GM21528 (cell line): ENCODE measurements around the gene SIX1.

Source experiments
- ATAC-seq: cut with Tn5 transposase; IDR thresholded peaks from one replicate; pipeline ENCODE4 v1.9.1; 2021; ENCODE audit warnings: mild to moderate bottlenecking, moderate library complexity; ENCODE audit not compliant: unreplicated experiment, low FRiP score

The SIX1 gene

GRCh38 chr14:60643463-60644314 lies 5.6 kb downstream of the SIX1 start:
- ATAC-seq, result no peak

- ATAC-seq, result no peak
Observed at GRCh38 chr14:60643141-60643462, 6.2 kb downstream of the SIX1 start.

- no peak for ATAC-seq
Observed at GRCh38 chr14:60642270-60643140, 6.8 kb downstream of the SIX1 start.

DNA sequence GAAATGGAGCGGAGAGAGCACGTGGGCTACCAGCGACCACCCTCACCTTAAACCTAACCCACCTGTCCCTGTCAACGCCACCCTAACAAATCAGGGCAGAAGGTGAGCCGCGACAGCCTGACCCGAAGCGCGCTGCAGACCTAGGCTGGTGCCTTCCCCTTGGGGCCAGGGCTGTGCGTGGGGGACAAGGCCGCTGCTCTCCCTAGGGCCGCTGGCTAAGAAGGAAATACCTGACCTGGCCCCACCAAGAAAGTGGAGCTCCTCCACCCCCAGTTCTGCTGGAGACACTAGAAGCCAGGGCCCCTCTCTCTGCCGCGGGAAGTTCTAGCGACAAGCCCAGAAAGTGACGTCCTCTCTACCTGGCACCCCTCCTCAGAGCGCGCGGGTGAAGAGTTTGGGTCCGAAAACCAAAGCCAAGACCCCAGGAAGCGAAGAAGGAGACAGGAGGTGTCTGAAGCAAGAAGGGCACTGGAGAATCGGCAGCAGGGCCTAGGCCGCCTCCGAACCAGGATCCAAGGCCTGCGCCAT lies 7.5 kb downstream of the SIX1 start:
- ATAC-seq, result no peak

DNA sequence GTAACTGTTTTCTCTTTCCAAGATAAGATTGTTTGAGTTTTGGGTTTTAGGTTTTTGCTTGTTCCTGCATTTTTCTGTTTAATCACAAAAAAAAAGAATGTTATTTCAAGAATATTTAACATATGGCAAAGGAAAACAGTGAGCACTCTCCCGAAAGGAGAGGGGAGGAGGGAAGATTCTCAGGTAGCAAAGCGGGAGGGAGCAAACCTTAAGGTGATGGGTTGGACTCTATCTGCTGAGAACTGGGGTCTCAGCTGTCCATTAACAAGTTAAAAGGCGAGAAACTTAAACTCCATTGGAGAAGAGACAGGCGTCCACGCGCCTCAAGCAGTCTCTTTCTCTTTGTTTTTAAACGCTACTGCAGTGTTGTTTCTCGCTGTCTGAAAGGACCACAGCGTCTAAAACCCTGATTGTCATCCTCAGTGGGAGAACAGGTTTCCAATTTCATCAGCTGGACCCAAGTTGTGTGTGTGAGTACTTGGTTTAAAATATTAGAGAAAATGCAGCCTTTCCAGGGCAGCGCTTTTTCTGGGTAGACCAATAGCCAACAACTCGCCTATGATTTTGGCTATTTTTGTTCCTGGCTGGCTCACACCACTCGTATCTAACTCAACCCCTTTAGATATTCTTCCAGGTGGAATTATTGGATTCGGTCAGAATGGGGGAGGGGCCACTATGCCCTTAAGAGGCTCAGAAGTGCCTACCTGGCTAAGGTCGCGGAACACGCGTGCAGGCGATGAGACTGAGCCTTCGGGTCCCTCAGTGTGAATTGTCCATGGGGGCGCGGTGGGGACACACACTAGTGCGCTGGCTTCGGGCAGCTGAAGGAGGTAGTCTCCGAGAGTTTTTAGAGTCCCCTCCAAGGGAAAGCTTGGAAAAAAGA lies 8.2 kb downstream of the SIX1 start:
- no peak for ATAC-seq

GRCh38 chr14:60639674-60640073 lies 9.6 kb downstream of the SIX1 start:
- ATAC-seq, result no peak

DNA sequence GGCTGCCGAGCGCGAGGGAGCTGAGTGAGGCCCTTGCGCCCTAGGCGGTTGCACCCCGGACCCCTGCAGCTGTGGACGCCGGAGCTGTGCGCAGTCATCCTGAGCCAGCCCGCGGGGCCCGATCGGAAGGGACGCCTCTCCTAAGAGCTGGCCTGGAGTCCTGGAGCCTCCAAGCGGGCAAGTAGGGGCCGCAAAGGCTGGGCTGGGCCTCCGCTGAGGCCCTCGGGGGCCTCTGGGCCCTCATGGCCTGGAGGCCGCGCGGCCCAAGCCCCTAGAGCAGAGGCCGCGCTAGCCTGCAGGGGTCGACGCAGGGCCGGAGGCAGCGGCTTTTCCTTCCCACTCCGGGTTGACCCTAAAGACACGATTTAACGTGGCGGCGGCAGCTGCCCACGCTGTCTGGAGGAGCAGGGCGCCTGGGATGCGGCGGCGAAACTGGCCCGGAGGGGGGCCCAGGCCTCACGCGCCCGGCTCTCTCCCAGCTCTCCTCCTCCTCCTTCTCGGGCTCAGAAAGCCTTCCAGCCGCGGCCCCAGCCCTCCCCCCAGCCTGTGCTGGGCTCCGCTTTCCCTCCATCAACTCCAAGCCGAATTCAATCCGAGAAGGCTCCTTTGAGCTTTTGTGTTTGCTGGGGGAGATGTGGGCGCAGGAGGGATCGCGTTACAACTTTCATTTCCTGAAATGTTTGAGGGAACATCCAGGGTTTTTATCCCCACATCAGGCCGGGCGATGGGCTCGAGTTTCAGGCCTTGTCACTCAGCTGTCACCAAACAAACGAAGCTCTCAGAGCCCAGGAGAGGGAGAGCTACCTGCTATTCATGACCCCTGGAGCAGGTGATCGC lies 11.6 kb downstream of the SIX1 start:
- ATAC-seq, result no peak

DNA sequence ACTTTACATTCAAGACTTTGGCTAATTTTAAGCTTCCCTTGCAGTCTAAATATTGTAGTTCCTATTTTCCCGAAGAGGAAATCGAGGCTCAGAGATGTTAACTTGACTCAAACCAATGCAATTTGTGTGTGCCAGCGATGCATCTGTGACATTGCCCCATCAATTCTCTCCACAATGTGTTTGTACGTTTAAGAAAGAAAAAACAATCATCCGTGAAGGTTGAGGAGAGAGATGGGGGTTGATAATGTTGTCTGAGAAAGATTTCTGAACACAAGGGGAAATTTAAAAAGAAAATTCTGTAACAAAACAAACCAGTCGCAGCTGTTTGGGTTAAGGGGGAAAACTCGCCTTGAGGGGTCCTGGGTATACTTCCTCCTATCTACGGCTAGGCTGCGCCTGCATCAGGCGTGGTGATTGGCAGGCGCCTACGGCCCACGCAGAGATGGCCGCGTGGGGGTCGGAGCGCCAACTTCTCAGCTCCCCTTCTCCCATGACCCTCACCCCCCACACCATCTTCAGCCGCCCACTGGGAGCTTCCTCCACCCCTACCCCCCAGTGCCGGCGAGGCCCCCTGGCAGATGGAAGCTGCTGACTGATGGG lies 12.3 kb downstream of the SIX1 start:
- ATAC-seq, result no peak

DNA sequence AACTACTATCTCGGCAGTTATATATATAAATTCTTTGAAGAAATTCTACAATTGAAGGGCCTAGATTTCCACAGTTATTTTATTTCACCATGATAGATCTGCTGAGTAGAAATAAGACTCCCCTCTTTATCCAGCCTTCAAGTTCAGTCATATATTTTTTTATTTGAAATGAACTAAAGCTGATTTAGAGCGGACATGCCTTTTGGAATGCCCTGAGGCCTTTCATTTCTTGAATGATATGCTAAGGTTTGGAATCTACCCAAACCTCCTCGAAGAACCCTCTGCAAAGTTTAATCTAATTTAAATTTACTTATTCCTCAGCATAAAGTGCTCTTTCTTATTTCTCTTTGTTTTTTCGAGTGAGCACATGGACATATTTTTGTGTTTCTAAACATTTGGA lies 15.1 kb downstream of the SIX1 start:
- ATAC-seq, result no peak

DNA sequence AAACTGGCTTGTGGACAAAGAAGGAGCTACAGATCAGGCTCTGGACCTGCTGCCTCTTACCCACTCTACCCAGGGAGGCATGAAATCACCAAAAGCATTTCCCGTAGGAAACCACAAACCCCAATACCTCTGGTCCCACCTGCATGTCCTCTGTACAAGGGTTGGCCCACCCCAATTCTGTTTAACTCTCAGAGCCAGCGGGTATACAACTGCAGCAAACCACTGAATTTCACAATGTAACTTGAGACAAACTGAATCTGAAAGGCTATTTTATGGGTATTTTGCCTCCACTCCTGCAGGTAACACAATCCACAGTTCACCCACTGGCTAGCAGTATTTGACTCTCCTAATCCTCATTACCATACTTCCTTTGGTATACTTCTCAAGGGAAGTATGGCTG lies 16.5 kb downstream of the SIX1 start:
- ATAC-seq, result peak; percentile 70

GRCh38 chr14:60632257-60632656 lies 17.0 kb downstream of the SIX1 start:
- peak; percentile 76 for ATAC-seq

DNA sequence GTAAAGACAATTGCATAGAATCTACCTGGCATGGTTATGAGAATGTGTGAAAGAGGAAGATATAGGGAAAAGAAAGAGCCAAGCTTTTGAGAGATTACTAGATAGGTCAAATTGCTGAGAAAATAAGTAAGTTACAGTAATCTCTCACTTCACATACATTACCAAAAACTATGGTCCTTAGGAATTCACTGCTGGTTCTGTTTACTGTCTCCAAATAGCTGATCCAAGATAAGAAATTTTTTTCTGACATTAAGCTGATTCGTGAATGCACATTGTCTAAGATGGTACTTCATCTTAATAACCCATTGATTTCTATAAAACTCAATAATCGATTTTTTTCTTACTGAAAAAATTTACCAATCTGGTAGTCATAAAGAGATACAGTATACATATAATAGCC lies 17.4 kb downstream of the SIX1 start:
- ATAC-seq, result no peak

- no peak for ATAC-seq
Observed at GRCh38 chr14:60630129-60630528, 19.1 kb downstream of the SIX1 start.

DNA sequence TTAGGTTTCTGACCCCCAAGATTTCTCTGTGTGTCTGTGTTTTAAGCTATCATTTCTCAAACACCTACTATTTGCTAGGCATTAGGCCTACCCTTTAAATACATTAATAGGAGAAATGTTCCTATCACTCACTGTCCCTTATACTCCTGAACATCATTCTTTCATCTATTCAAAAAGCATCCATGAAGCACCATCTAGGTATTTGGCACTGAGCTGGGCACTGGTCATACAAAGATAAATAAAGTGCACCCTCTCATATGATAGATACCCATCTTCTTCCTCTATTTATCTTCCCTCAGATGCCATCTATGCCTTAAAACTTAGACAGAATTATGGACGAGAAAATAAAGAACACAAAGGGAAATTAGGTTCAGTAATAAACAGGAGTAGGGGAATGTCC lies 20.4 kb downstream of the SIX1 start:
- ATAC-seq, result no peak

DNA sequence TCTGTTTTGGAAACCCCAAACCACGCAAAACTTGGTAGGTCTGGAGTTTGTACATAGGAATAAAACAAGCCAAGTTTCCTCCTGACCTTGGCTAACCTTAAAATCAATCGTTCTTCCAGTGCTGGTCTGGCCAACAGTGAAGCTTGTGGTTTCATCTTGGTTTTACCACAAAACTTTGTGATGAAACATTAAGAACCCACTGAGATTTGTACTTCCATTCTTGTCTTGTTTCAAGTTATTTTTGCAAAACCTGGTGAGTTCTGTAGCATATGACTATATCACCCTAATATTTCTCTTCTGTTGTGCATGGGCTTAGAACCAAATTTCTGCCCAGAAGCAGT lies 26.4 kb downstream of the SIX1 start:
- ATAC-seq, result no peak

DNA sequence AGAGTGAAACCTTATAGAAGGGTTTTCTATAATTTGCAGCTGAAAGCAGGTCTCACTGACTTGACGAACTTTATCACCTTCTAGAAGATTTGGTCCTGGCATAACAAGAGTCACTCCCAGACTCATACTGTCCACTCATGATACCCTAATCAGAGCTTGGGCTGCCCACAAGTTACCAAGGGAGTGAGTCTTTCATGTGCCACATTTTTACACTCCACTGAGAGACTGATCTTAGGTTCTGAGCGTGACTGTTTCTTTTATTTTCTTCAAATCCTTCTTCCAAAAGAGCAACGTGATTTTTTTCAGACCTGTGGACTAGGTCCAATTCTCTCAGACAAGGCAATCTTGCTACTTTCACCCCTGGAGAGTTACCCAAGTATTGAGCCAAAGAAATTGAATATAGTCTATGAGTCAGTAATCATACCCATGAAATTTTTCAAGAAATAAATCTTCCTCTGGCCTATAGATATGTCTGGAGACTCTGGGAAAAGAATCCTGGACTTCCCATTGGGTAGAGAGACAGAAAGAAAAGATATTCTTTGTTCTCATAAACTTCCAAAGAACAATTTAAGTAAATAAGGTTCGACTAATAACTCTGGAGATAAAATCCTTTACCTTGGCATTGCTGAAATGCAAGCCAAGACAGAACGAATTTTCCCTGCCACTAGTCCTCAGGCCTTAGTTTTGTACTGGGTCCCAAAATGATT lies 26.9 kb downstream of the SIX1 start:
- no peak for ATAC-seq

GRCh38 chr14:60621386-60621785 lies 27.9 kb downstream of the SIX1 start:
- ATAC-seq, result no peak

GRCh38 chr14:60618241-60618640 lies 31.0 kb downstream of the SIX1 start:
- no peak for ATAC-seq

DNA sequence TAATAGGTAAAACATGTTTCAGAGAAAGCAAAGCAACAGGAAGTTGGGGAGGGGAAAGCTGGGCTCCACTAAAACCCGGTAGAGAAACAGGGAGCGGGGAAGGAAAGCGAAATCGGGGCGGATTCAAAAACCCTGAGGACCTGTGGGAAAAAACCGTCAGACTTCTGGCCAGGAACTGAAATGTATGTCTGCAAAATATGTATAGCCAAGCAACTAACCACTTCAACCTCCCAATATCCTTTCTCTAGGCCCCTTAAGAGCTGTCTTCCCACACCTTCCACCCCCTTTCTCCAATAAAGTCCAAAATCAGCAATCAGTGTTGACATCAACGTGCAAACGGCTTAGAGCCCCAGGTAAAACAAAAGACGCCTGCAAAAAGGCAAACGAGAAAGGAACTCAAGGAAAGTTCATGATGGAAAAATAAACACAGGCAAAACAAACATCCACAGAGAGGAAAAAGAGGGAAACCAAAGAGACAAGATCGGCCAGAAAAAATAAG lies 32.8 kb downstream of the SIX1 start:
- no peak for ATAC-seq
